Stomach (tissue), 4 donors: ENCODE measurements around the gene ANKFY1.

Experiments
- POLR2A ChIP-seq, 4 donors: fragments of 450-650 bp; IDR thresholded peaks; one replicate each; pipeline ENCODE4 v1.6.1; 2016; ENCODE audit warnings: antibody characterized with exemption in 4 of 4, control low read depth in 2 of 4, mild to moderate bottlenecking in 1 of 4, moderate library complexity in 1 of 4
- POLR2AphosphoS5 ChIP-seq, 3 donors: sonication (generic); formaldehyde crosslinking; IDR thresholded peaks; one replicate each; pipeline ENCODE4 v1.6.1; 2016; ENCODE audit warnings: antibody characterized with exemption in 3 of 3
- TF ChIP-seq, protein P1 (sequence below), 7 experiments: fragments of 450-650 bp in 4 of 7; fragments of 200-600 bp in 3 of 7; sonication (generic) in 3 of 7; IDR thresholded peaks; one replicate each; pipeline ENCODE4 v1.5.1; 2016 to 2019; ENCODE audit warnings: antibody characterized with exemption in 7 of 7, control low read depth in 2 of 7, mild to moderate bottlenecking in 1 of 7

- TF ChIP-seq, protein P1, sequence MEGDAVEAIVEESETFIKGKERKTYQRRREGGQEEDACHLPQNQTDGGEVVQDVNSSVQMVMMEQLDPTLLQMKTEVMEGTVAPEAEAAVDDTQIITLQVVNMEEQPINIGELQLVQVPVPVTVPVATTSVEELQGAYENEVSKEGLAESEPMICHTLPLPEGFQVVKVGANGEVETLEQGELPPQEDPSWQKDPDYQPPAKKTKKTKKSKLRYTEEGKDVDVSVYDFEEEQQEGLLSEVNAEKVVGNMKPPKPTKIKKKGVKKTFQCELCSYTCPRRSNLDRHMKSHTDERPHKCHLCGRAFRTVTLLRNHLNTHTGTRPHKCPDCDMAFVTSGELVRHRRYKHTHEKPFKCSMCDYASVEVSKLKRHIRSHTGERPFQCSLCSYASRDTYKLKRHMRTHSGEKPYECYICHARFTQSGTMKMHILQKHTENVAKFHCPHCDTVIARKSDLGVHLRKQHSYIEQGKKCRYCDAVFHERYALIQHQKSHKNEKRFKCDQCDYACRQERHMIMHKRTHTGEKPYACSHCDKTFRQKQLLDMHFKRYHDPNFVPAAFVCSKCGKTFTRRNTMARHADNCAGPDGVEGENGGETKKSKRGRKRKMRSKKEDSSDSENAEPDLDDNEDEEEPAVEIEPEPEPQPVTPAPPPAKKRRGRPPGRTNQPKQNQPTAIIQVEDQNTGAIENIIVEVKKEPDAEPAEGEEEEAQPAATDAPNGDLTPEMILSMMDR (IDR thresholded peaks at IDR 0.05) = no peak
- TF ChIP-seq POLR2AphosphoS5 (IDR thresholded peaks at IDR 0.05) = no peak
- TF ChIP-seq POLR2A (IDR thresholded peaks at IDR 0.05) = no peak
These were observed 16.3 kb downstream of the ANKFY1 start for GRCh38 chr17:4247361-4247970.
